SKM-1 treated with dmso at 0.1 percent for 144 hours (cell line): ENCODE results near the gene F2RL3.
"Not testable (repeated sequence)": the region's sequence is repeated elsewhere in the genome, so short reads cannot be mapped to it uniquely, and the experiment has no call there.

ENCODE experiments used
- DNase-seq: peaks from one replicate; lab custom pipeline; 2025; ENCODE audit not compliant: unreplicated experiment; lab: John Stamatoyannopoulos, UW

The F2RL3 gene

GRCh38 chr19:16874250-16874977, 14.4 kb upstream of the F2RL3 start:
- no peak for DNase-seq

- DNase-seq: not testable (repeated sequence)
Measured at GRCh38 chr19:16874978-16875299, 13.9 kb upstream of the F2RL3 start.

GRCh38 chr19:16875584-16876555, 12.9 kb upstream of the F2RL3 start:
- DNase-seq: no peak

GRCh38 chr19:16876904-16877361, 11.9 kb upstream of the F2RL3 start:
- DNase-seq: peak; percentile 40

- DNase-seq: no peak
Measured at GRCh38 chr19:16877581-16877980, 11.2 kb upstream of the F2RL3 start.

GRCh38 chr19:16878181-16878965, 10.4 kb upstream of the F2RL3 start:
- DNase-seq: no peak

- no peak for DNase-seq
Measured at GRCh38 chr19:16880884-16881554, 7.8 kb upstream of the F2RL3 start.

GRCh38 chr19:16882146-16882545, 6.7 kb upstream of the F2RL3 start:
- DNase-seq: no peak

- peak; percentile 10 for DNase-seq
Measured at GRCh38 chr19:16883522-16883921, 5.3 kb upstream of the F2RL3 start.

GRCh38 chr19:16885166-16885565, 3.6 kb upstream of the F2RL3 start:
- no peak for DNase-seq

GRCh38 chr19:16886305-16886880, 2.4 kb upstream of the F2RL3 start:
- DNase-seq: no peak

- no peak for DNase-seq
Measured at GRCh38 chr19:16887353-16888265, 1.2 kb upstream of the F2RL3 start.

GRCh38 chr19:16889366-16889882, 625 bp downstream of the F2RL3 start:
- DNase-seq: no peak

- no peak for DNase-seq
Measured at GRCh38 chr19:16889883-16890460, 1.2 kb downstream of the F2RL3 start.

GRCh38 chr19:16890461-16891184, 1.8 kb downstream of the F2RL3 start:
- no peak for DNase-seq

GRCh38 chr19:16891696-16892382, 3.0 kb downstream of the F2RL3 start:
- DNase-seq: no peak

GRCh38 chr19:16892436-16892835, 3.6 kb downstream of the F2RL3 start:
- no peak for DNase-seq
